ENCODE results near the gene GCLM. TPM values are rescaled to one million over a fixed set of nuclear protein-coding genes. Genes with fewer than 3 reads are reported as not detected.

The GCLM gene
- total and polyA plus RNA-seq, 9 of the 15 experiments (the other 6 are each of a cell fraction or from before 2014, with no cell fraction given): 9.3 to 71.6 (median 24.5) TPM

DNA sequence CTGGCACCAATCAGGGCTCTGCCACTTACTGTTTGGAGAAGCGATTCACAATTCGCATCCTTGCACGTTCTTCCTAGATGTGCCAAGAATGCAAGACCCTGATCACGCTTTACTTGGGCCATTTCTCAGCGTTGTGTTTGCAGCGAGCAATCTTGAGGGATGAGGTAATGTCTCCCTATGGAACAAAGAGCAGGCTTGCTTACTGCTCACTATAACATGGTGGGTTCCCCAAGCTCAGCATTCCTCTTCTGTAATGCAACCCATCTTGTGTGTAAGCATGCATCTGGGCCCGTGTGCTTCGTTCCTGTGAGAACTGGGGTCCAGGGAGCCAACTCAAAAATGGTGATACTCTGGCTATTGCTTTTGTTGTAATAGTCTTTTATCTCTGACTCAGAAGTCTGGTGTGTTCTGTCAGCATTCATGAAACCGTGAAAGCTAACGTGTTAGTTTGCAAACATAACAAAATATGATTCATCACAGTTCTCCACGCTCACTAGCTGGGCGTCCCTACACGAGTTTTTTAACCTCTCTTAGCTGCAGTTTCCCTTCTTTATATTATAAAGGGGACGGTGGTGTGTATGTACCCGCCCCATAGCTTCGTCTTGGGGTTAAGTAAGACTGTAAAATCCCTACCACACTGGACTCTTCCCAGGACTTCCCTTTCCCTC is 63.6 kb downstream of the GCLM start (continued):
- TF ChIP-seq, protein P1, sequence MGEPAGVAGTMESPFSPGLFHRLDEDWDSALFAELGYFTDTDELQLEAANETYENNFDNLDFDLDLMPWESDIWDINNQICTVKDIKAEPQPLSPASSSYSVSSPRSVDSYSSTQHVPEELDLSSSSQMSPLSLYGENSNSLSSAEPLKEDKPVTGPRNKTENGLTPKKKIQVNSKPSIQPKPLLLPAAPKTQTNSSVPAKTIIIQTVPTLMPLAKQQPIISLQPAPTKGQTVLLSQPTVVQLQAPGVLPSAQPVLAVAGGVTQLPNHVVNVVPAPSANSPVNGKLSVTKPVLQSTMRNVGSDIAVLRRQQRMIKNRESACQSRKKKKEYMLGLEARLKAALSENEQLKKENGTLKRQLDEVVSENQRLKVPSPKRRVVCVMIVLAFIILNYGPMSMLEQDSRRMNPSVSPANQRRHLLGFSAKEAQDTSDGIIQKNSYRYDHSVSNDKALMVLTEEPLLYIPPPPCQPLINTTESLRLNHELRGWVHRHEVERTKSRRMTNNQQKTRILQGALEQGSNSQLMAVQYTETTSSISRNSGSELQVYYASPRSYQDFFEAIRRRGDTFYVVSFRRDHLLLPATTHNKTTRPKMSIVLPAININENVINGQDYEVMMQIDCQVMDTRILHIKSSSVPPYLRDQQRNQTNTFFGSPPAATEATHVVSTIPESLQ (CRISPR knock-in tag; IDR thresholded peaks at IDR 0.05): peak; percentile 38; the same call in 1 of the 2 replicates
- TF ChIP-seq, protein P2, sequence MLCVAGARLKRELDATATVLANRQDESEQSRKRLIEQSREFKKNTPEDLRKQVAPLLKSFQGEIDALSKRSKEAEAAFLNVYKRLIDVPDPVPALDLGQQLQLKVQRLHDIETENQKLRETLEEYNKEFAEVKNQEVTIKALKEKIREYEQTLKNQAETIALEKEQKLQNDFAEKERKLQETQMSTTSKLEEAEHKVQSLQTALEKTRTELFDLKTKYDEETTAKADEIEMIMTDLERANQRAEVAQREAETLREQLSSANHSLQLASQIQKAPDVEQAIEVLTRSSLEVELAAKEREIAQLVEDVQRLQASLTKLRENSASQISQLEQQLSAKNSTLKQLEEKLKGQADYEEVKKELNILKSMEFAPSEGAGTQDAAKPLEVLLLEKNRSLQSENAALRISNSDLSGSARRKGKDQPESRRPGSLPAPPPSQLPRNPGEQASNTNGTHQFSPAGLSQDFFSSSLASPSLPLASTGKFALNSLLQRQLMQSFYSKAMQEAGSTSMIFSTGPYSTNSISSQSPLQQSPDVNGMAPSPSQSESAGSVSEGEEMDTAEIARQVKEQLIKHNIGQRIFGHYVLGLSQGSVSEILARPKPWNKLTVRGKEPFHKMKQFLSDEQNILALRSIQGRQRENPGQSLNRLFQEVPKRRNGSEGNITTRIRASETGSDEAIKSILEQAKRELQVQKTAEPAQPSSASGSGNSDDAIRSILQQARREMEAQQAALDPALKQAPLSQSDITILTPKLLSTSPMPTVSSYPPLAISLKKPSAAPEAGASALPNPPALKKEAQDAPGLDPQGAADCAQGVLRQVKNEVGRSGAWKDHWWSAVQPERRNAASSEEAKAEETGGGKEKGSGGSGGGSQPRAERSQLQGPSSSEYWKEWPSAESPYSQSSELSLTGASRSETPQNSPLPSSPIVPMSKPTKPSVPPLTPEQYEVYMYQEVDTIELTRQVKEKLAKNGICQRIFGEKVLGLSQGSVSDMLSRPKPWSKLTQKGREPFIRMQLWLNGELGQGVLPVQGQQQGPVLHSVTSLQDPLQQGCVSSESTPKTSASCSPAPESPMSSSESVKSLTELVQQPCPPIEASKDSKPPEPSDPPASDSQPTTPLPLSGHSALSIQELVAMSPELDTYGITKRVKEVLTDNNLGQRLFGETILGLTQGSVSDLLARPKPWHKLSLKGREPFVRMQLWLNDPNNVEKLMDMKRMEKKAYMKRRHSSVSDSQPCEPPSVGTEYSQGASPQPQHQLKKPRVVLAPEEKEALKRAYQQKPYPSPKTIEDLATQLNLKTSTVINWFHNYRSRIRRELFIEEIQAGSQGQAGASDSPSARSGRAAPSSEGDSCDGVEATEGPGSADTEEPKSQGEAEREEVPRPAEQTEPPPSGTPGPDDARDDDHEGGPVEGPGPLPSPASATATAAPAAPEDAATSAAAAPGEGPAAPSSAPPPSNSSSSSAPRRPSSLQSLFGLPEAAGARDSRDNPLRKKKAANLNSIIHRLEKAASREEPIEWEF (CRISPR knock-in tag; IDR thresholded peaks at IDR 0.05): no peak
- TF ChIP-seq NFIC (IDR thresholded peaks at IDR 0.05) (no peak), GTF2A2 (tag; IDR thresholded peaks at IDR 0.05) (no peak)

Measured in K562 (cell line).